ENCODE data around the gene CD46.
A peak's percentile ranks its signal among the peaks of the same experiment; 100 is the strongest.

DNA sequence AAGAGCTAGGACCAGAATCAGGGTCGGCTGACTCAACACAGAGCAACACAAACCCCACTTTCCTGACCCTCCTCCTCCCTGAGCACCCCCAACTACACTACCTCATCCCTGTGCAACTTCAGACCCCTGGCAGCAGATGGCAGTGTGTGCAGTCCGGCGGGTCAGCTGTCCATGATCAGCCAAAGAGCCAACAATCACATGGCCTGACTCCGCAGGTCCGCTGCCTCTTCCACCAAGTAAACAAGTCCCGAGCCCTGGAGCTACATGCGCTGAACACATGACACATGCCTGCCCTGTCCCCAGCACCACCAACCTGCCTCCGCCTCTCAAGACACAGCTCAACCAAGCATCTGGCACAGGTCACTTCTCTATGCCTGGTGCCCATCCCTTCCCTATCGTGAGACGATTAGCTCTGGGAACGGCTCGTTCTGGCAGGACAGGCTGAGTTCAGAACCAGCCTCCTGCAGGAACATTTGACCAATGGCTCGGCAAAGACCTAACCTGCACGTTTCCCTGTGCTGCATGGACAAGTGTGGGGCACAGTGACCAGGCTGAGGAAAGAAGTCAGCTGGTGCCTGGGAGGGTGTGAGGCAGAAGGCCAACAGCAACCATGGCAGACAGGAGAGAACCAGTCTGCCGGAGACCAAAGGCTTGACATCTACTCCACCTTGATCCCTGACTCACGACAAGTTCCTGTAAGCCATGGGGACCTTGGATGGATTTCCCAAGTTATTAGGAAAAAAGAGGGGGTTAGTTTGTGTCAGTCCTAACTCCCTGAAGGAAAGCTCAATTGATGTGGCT, 60.3 kb downstream of the CD46 start:
- TF ChIP-seq, protein P1, sequence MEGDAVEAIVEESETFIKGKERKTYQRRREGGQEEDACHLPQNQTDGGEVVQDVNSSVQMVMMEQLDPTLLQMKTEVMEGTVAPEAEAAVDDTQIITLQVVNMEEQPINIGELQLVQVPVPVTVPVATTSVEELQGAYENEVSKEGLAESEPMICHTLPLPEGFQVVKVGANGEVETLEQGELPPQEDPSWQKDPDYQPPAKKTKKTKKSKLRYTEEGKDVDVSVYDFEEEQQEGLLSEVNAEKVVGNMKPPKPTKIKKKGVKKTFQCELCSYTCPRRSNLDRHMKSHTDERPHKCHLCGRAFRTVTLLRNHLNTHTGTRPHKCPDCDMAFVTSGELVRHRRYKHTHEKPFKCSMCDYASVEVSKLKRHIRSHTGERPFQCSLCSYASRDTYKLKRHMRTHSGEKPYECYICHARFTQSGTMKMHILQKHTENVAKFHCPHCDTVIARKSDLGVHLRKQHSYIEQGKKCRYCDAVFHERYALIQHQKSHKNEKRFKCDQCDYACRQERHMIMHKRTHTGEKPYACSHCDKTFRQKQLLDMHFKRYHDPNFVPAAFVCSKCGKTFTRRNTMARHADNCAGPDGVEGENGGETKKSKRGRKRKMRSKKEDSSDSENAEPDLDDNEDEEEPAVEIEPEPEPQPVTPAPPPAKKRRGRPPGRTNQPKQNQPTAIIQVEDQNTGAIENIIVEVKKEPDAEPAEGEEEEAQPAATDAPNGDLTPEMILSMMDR (IDR thresholded peaks at IDR 0.05) = peak in 2 of 3 experiments; percentile 22 to 35
- no peak for TF ChIP-seq POLR2A (IDR thresholded peaks at IDR 0.05)

Measured in testis (tissue), 2 donors.